Esophagus muscularis mucosa (tissue), 3 donors: Measurements from ENCODE around the gene ADAMTS14.

Source experiments
- EP300 ChIP-seq: sonication (generic); formaldehyde crosslinking; IDR thresholded peaks from one replicate; pipeline ENCODE4 v1.6.1; 2017; ENCODE audit warnings: antibody characterized with exemption
- TF ChIP-seq, protein P1 (sequence below), 3 experiments: fragments of 200-600 bp in 2 of 3; fragments of 450-650 bp in 1 of 3; sonication (generic) in 2 of 3; IDR thresholded peaks; one replicate each; pipeline ENCODE4 v1.5.1; 2017 to 2019; ENCODE audit warnings: antibody characterized with exemption in 3 of 3, mild to moderate bottlenecking in 2 of 3, moderate library complexity in 1 of 3

DNA sequence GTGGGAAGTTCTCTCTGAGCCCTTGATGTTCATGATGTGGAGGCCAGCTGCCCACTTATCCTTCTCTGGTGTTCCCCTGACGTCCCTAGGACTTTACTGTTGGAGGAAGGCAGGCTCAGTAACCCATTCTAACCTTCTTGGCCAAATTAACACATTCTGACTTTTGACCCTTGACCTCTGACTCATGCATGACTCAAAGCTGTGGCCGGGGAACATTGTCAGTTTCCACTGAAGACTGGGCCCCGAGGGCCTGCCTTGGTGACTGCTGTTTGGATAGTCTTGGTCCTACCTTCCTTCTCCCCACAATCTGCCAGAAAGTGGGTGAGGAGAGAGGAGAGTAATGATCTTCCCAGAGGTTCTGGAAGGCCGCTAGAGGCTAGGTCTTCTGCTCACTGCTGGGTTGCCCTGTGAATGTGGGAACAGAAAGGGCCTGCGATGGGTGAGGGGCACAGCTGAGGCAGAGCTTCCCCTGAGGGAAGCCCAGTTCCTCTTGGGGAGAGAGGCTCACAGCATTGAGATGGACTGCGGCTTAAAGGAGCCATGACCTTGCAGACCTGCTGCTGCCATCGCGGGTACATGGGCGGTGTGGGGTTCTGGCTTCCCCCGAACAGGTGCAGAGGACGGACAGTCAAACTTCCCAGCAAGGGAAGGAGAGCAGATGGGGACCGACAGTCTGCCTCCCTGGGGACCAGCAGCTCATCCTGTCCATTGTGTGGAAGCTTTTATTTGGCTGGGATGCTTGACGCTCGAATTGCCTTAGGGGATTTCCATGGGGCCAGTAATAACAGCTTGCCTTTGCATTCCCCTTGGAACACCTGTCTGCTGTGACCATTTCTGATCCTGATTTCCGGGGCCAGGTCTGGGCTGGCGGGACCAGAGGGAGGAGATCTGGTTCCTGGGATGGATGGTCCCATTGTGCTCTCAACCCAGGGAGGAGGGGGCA, 43.8 kb downstream of the ADAMTS14 start:
- TF ChIP-seq, protein P1, sequence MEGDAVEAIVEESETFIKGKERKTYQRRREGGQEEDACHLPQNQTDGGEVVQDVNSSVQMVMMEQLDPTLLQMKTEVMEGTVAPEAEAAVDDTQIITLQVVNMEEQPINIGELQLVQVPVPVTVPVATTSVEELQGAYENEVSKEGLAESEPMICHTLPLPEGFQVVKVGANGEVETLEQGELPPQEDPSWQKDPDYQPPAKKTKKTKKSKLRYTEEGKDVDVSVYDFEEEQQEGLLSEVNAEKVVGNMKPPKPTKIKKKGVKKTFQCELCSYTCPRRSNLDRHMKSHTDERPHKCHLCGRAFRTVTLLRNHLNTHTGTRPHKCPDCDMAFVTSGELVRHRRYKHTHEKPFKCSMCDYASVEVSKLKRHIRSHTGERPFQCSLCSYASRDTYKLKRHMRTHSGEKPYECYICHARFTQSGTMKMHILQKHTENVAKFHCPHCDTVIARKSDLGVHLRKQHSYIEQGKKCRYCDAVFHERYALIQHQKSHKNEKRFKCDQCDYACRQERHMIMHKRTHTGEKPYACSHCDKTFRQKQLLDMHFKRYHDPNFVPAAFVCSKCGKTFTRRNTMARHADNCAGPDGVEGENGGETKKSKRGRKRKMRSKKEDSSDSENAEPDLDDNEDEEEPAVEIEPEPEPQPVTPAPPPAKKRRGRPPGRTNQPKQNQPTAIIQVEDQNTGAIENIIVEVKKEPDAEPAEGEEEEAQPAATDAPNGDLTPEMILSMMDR (IDR thresholded peaks at IDR 0.05): no peak
- no peak for TF ChIP-seq EP300
